ENCODE results near the gene LIMS1.

The LIMS1 gene

GRCh38 chr2:108548208-108549003, 14.1 kb downstream of the LIMS1 start:
- no peak overlapping the region for H3K4me3 ChIP-seq (ENCODE audit: insufficient read depth, low read length, poor library complexity, severe bottlenecking)
- no peaks in the 10 kb centered on the region for H3K36me3 ChIP-seq (ENCODE audit: low read length)
- H3F3A ChIP-seq (ENCODE audit: insufficient read depth): peaks cover 14% of the 10 kb centered on the region; the same call in 1 of the 2 replicates
- H3K9ac ChIP-seq (ENCODE audit: low read length): no peak overlapping the region
- H3K27me3 ChIP-seq (ENCODE audit: low read length): no peaks in the 10 kb centered on the region
- TF ChIP-seq EZH2phosphoT487 (conservative IDR thresholded peaks at IDR 0.05; ENCODE audit: low read length) (no peak), CTCF (IDR thresholded peaks at IDR 0.05; ENCODE audit: insufficient read depth, low read length, poor library complexity, severe bottlenecking) (no peak)
- H2AFZ ChIP-seq (ENCODE audit: low read depth, low read length, severe bottlenecking): no peak overlapping the region
- H3K79me2 ChIP-seq (ENCODE audit: insufficient read depth, low read length): peaks cover 12% of the 10 kb centered on the region
- H4K20me1 ChIP-seq (ENCODE audit: low read depth, low read length): no peaks in the 10 kb centered on the region
- no peaks in the 10 kb centered on the region for H3K9me2 ChIP-seq (replicated peaks; ENCODE audit: insufficient read depth, low read length)
- H3K27ac ChIP-seq (ENCODE audit: low read depth, low read length): no peak overlapping the region
- H3K9me3 ChIP-seq (ENCODE audit: insufficient read depth, low read length): no peaks in the 10 kb centered on the region
- H3K4me2 ChIP-seq (ENCODE audit: low read depth, low read length, poor library complexity, severe bottlenecking): no peak overlapping the region

GRCh38 chr2:108552566-108552965, 18.3 kb downstream of the LIMS1 start:
- no peaks in the 10 kb centered on the region for H3K9me2 ChIP-seq (replicated peaks; ENCODE audit: insufficient read depth, low read length)
- peaks cover 14% of the 10 kb centered on the region; the same call in 1 of the 2 replicates for H3F3A ChIP-seq (ENCODE audit: insufficient read depth)
- no peak overlapping the region for H3K9ac ChIP-seq (ENCODE audit: low read length)
- H3K4me3 ChIP-seq (ENCODE audit: insufficient read depth, low read length, poor library complexity, severe bottlenecking): no peak overlapping the region
- H3K27ac ChIP-seq (ENCODE audit: low read depth, low read length): no peak overlapping the region
- no peaks in the 10 kb centered on the region for H3K36me3 ChIP-seq (ENCODE audit: low read length)
- no peak for TF ChIP-seq EZH2phosphoT487 (conservative IDR thresholded peaks at IDR 0.05; ENCODE audit: low read length)
- TF ChIP-seq CTCF (IDR thresholded peaks at IDR 0.05; ENCODE audit: insufficient read depth, low read length, poor library complexity, severe bottlenecking): no peak
- H4K20me1 ChIP-seq (ENCODE audit: low read depth, low read length): no peaks in the 10 kb centered on the region
- no peaks in the 10 kb centered on the region for H3K9me3 ChIP-seq (ENCODE audit: insufficient read depth, low read length)
- no peak overlapping the region for H3K4me2 ChIP-seq (ENCODE audit: low read depth, low read length, poor library complexity, severe bottlenecking)
- no peaks in the 10 kb centered on the region for H3K27me3 ChIP-seq (ENCODE audit: low read length)
- peaks cover 24% of the 10 kb centered on the region; the same call in 1 of the 2 replicates for H3K79me2 ChIP-seq (ENCODE audit: insufficient read depth, low read length)
- no peak overlapping the region for H2AFZ ChIP-seq (ENCODE audit: low read depth, low read length, severe bottlenecking)

GRCh38 chr2:108553209-108553919, 19.1 kb downstream of the LIMS1 start:
- Histone ChIP-seq H4K20me1 (ENCODE audit: low read depth, low read length) (no peaks in the 10 kb centered on the region), H3K79me2 (ENCODE audit: insufficient read depth, low read length) (peaks cover 24% of the 10 kb centered on the region; the same call in 1 of the 2 replicates), H3K4me2 (ENCODE audit: low read depth, low read length, poor library complexity, severe bottlenecking) (no peak overlapping the region), H3K9me2 (replicated peaks; ENCODE audit: insufficient read depth, low read length) (no peaks in the 10 kb centered on the region), H3K4me3 (ENCODE audit: insufficient read depth, low read length, poor library complexity, severe bottlenecking) (no peak overlapping the region), H3F3A (ENCODE audit: insufficient read depth) (peaks cover 14% of the 10 kb centered on the region; the same call in 1 of the 2 replicates), H3K9me3 (ENCODE audit: insufficient read depth, low read length) (no peaks in the 10 kb centered on the region), H3K9ac (ENCODE audit: low read length) (no peak overlapping the region), H3K27ac (ENCODE audit: low read depth, low read length) (no peak overlapping the region), H2AFZ (ENCODE audit: low read depth, low read length, severe bottlenecking) (no peak overlapping the region), H3K27me3 (ENCODE audit: low read length) (no peaks in the 10 kb centered on the region), H3K36me3 (ENCODE audit: low read length) (no peaks in the 10 kb centered on the region)
- no peak for TF ChIP-seq CTCF (IDR thresholded peaks at IDR 0.05; ENCODE audit: insufficient read depth, low read length, poor library complexity, severe bottlenecking)
- no peak for TF ChIP-seq EZH2phosphoT487 (conservative IDR thresholded peaks at IDR 0.05; ENCODE audit: low read length)

All from SU-DHL-6 (cell line).